GM12878 (cell line): ENCODE results near the gene KATNB1.

ENCODE experiments used
- GATAD2B ChIP-seq: fragments of 450-650 bp; conservative IDR thresholded peaks from 2 replicates; pipeline ENCODE4 v1.6.1; 2017; ENCODE audit warnings: low read depth, mild to moderate bottlenecking, moderate library complexity
- HCFC1 ChIP-seq: fragments of 150-350 bp; IDR thresholded peaks from 2 replicates; pipeline ENCODE4 v1.6.1; 2014; ENCODE audit warnings: low read length
- JUNB ChIP-seq: IDR thresholded peaks from 2 replicates; pipeline ENCODE4 v1.6.1; 2016; ENCODE audit warnings: antibody characterized with exemption, mild to moderate bottlenecking
- NFXL1 ChIP-seq: fragments of 450-650 bp; IDR thresholded peaks from 2 replicates; pipeline ENCODE4 v1.6.1; 2017; ENCODE audit warnings: antibody characterized with exemption, mild to moderate bottlenecking, borderline replicate concordance
- POLR2AphosphoS5 ChIP-seq: IDR thresholded peaks from 2 replicates; pipeline ENCODE4 v1.6.1; 2011; ENCODE audit warnings: mild to moderate bottlenecking, low read length, inconsistent platforms
- TF ChIP-seq, protein P1 (sequence below): fragments of 450-650 bp; IDR thresholded peaks from 2 replicates; pipeline ENCODE4 v1.6.1; 2017; ENCODE audit warnings: mild to moderate bottlenecking, low read depth, inconsistent platforms; ENCODE audit not compliant: poor library complexity, severe bottlenecking
- TF ChIP-seq, protein P2 (sequence below): IDR thresholded peaks from 2 replicates; pipeline ENCODE4 v1.6.1; 2012; ENCODE audit warnings: improper control_type of control experiment, low read depth, low read length; ENCODE audit not compliant: insufficient replicate concordance
- TF ChIP-seq, protein P3 (sequence below): fragments of 450-650 bp; conservative IDR thresholded peaks from 2 replicates; pipeline ENCODE4 v1.6.1; 2017; ENCODE audit warnings: mild to moderate bottlenecking, moderate library complexity
- TF ChIP-seq, protein P4 (sequence below): fragments of 450-650 bp; IDR thresholded peaks from 2 replicates; pipeline ENCODE4 v1.6.1; 2017; ENCODE audit warnings: mild to moderate bottlenecking

DNA sequence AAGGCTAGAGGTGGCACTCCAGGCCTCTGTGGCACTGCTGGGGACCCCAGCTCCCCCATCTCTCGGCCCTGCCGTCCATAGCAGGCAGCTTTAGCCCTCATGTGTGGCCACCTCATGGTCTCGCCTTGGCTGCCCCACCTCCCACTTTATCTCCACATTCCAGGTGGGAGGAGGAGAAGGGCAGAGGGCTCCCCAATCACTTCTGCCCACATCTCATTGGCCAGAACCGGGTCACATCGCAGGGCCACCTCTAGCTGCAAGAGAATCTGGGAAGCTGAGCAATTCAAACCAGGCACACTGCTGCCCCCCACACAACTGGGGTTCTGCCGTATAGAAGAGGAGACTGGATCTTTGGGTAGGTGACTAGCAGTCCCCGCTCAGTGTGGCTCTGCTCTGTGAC is 39.3 kb upstream of the KATNB1 start:
- TF ChIP-seq HCFC1, result no peak
- no peak for TF ChIP-seq POLR2AphosphoS5
- no peak for TF ChIP-seq NFXL1
- TF ChIP-seq, protein P1, sequence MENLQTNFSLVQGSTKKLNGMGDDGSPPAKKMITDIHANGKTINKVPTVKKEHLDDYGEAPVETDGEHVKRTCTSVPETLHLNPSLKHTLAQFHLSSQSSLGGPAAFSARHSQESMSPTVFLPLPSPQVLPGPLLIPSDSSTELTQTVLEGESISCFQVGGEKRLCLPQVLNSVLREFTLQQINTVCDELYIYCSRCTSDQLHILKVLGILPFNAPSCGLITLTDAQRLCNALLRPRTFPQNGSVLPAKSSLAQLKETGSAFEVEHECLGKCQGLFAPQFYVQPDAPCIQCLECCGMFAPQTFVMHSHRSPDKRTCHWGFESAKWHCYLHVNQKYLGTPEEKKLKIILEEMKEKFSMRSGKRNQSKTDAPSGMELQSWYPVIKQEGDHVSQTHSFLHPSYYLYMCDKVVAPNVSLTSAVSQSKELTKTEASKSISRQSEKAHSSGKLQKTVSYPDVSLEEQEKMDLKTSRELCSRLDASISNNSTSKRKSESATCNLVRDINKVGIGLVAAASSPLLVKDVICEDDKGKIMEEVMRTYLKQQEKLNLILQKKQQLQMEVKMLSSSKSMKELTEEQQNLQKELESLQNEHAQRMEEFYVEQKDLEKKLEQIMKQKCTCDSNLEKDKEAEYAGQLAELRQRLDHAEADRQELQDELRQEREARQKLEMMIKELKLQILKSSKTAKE, result no peak
- TF ChIP-seq, protein P2, sequence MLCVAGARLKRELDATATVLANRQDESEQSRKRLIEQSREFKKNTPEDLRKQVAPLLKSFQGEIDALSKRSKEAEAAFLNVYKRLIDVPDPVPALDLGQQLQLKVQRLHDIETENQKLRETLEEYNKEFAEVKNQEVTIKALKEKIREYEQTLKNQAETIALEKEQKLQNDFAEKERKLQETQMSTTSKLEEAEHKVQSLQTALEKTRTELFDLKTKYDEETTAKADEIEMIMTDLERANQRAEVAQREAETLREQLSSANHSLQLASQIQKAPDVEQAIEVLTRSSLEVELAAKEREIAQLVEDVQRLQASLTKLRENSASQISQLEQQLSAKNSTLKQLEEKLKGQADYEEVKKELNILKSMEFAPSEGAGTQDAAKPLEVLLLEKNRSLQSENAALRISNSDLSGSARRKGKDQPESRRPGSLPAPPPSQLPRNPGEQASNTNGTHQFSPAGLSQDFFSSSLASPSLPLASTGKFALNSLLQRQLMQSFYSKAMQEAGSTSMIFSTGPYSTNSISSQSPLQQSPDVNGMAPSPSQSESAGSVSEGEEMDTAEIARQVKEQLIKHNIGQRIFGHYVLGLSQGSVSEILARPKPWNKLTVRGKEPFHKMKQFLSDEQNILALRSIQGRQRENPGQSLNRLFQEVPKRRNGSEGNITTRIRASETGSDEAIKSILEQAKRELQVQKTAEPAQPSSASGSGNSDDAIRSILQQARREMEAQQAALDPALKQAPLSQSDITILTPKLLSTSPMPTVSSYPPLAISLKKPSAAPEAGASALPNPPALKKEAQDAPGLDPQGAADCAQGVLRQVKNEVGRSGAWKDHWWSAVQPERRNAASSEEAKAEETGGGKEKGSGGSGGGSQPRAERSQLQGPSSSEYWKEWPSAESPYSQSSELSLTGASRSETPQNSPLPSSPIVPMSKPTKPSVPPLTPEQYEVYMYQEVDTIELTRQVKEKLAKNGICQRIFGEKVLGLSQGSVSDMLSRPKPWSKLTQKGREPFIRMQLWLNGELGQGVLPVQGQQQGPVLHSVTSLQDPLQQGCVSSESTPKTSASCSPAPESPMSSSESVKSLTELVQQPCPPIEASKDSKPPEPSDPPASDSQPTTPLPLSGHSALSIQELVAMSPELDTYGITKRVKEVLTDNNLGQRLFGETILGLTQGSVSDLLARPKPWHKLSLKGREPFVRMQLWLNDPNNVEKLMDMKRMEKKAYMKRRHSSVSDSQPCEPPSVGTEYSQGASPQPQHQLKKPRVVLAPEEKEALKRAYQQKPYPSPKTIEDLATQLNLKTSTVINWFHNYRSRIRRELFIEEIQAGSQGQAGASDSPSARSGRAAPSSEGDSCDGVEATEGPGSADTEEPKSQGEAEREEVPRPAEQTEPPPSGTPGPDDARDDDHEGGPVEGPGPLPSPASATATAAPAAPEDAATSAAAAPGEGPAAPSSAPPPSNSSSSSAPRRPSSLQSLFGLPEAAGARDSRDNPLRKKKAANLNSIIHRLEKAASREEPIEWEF, result no peak
- TF ChIP-seq, protein P3, sequence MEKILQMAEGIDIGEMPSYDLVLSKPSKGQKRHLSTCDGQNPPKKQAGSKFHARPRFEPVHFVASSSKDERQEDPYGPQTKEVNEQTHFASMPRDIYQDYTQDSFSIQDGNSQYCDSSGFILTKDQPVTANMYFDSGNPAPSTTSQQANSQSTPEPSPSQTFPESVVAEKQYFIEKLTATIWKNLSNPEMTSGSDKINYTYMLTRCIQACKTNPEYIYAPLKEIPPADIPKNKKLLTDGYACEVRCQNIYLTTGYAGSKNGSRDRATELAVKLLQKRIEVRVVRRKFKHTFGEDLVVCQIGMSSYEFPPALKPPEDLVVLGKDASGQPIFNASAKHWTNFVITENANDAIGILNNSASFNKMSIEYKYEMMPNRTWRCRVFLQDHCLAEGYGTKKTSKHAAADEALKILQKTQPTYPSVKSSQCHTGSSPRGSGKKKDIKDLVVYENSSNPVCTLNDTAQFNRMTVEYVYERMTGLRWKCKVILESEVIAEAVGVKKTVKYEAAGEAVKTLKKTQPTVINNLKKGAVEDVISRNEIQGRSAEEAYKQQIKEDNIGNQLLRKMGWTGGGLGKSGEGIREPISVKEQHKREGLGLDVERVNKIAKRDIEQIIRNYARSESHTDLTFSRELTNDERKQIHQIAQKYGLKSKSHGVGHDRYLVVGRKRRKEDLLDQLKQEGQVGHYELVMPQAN, result no peak
- TF ChIP-seq GATAD2B, result no peak
- TF ChIP-seq, protein P4, sequence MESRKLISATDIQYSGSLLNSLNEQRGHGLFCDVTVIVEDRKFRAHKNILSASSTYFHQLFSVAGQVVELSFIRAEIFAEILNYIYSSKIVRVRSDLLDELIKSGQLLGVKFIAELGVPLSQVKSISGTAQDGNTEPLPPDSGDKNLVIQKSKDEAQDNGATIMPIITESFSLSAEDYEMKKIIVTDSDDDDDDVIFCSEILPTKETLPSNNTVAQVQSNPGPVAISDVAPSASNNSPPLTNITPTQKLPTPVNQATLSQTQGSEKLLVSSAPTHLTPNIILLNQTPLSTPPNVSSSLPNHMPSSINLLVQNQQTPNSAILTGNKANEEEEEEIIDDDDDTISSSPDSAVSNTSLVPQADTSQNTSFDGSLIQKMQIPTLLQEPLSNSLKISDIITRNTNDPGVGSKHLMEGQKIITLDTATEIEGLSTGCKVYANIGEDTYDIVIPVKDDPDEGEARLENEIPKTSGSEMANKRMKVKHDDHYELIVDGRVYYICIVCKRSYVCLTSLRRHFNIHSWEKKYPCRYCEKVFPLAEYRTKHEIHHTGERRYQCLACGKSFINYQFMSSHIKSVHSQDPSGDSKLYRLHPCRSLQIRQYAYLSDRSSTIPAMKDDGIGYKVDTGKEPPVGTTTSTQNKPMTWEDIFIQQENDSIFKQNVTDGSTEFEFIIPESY, result no peak
- TF ChIP-seq JUNB, result no peak
